Memory B cell (primary cell): ENCODE data around the gene ATIC.

Experiments
- ATAC-seq: fragments of 150-1000 bp; cut with Tn5 transposase; 2 replicates; pipeline ENCODE4 v1.10.0; 2021; ENCODE audit warnings: low read depth, mild to moderate bottlenecking, moderate library complexity
- DNase-seq, 2 donors: peaks; one replicate each; pipeline ENCODE4 v3.0.0; 2022; ENCODE audit warnings: low spot score in 2 of 2
- H3K27ac Mint-ChIP-seq: one replicate; pipeline ENCODE4 v1.8.0; 2022; ENCODE audit warnings: mild to moderate bottlenecking, moderate library complexity, mixed read lengths
- H3K27me3 Mint-ChIP-seq: one replicate; pipeline ENCODE4 v1.8.0; 2022; ENCODE audit warnings: mixed read lengths
- H3K36me3 Mint-ChIP-seq: one replicate; pipeline ENCODE4 v1.8.0; 2022; ENCODE audit warnings: mild to moderate bottlenecking, mixed read lengths
- H3K4me1 Mint-ChIP-seq: one replicate; pipeline ENCODE4 v1.8.0; 2022; ENCODE audit warnings: mixed read lengths
- H3K4me3 Mint-ChIP-seq: one replicate; pipeline ENCODE4 v1.8.0; 2022; ENCODE audit warnings: mild to moderate bottlenecking, moderate library complexity, mixed read lengths
- H3K9me3 Mint-ChIP-seq: one replicate; pipeline ENCODE4 v1.8.0; 2022; ENCODE audit warnings: mixed read lengths

The ATIC gene

DNA sequence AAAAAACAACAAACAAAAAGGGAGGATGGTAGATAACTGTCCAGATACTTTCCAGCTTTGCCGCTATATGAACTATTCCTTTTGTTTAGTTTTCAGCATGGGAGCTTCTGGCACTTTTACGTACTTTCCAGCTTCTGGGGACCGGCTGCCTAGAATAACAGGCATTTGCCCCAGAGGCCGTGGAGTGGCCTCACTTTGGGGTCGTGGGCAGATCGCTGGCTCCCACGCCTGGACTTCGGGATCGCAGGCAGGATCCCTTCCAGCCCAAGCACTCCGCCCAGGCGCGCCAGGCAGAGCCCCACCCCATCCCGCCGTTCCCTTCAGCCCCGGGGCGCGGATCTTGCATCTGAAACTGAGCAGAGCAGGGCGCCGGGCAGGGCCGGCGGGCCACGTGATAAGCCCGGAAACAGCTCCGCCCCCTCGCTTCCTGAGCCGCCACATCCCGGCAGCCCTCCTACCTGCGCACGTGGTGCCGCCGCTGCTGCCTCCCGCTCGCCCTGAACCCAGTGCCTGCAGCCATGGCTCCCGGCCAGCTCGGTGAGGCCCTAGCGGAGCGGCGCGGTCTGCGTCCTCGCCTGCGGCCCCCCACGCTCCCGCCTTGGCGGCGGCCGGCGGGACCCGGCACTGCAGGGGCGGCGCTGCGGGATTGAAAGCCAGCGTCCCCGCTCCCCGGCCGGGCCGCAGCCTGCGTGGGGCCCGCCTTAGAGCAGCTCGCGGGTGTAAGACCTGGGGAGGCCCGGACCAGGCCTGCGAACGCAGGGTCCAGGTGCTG is at the start of gene ATIC:
TSS of gene ATIC (plus strand) at position 435 of the 772 bp plus-strand sequence. CDS start at position 519, 84 bp downstream.
- H3K9me3 Mint-ChIP-seq = no peaks in the 10 kb centered on the region
- H3K4me1 Mint-ChIP-seq = peaks cover 28% of the 10 kb centered on the region
- ATAC-seq (peak; percentile 96), DNase-seq (peak; percentile 80 to 81)
- peak within 1 kb of the TSS; percentile 74 for H3K27ac Mint-ChIP-seq
- peaks cover 15% of the 10 kb centered on the region for H3K36me3 Mint-ChIP-seq
- H3K27me3 Mint-ChIP-seq = no peaks in the 10 kb centered on the region
- H3K4me3 Mint-ChIP-seq = peak within 1 kb of the TSS; percentile 87

DNA sequence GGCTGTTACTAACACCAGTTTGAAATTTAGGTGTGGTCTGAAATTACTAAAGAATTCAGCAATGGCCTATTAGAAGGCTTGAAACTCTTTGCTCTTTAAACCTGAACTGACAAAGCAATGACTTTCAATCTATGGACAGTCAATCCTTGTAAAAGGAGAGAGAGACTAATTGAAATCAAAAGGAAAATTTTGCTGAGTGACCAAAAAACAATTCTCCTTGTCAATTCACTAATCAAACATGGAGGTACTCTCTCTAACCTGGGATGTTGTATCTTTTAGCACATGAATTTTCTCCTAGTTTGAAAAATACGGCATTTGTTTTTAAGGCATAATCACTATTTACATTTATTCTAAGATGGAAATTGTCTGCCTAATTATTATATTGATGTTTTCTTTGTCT is 49.6 kb upstream of the ATIC start:
- H3K27ac Mint-ChIP-seq = no peak overlapping the region

GRCh38 chr2:215262741-215263362 is 49.0 kb upstream of the ATIC start:
- no peak for DNase-seq
- H3K27ac Mint-ChIP-seq = no peak overlapping the region
- no peaks in the 10 kb centered on the region for H3K9me3 Mint-ChIP-seq
- no peak for ATAC-seq
- no peak overlapping the region for H3K4me3 Mint-ChIP-seq
- H3K36me3 Mint-ChIP-seq = peaks cover 3% of the 10 kb centered on the region
- H3K27me3 Mint-ChIP-seq = no peaks in the 10 kb centered on the region
- H3K4me1 Mint-ChIP-seq = no peaks in the 10 kb centered on the region

More for the DNA sequence above, 49.6 kb upstream of the ATIC start:
- H3K4me3 Mint-ChIP-seq = no peak overlapping the region
- ATAC-seq = no peak
- no peaks in the 10 kb centered on the region for H3K27me3 Mint-ChIP-seq
- H3K9me3 Mint-ChIP-seq = no peaks in the 10 kb centered on the region
- no peak for DNase-seq
- no peaks in the 10 kb centered on the region for H3K36me3 Mint-ChIP-seq
- H3K4me1 Mint-ChIP-seq = no peaks in the 10 kb centered on the region

- no peak for ATAC-seq
Observed at GRCh38 chr2:215264374-215264773, 47.5 kb upstream of the ATIC start.

GRCh38 chr2:215269397-215270117 is 42.3 kb upstream of the ATIC start:
- ATAC-seq = peak; percentile 39
- no peak overlapping the region for H3K4me3 Mint-ChIP-seq
- H3K36me3 Mint-ChIP-seq = peaks cover 3% of the 10 kb centered on the region
- no peaks in the 10 kb centered on the region for H3K4me1 Mint-ChIP-seq
- H3K9me3 Mint-ChIP-seq = no peaks in the 10 kb centered on the region
- H3K27ac Mint-ChIP-seq = no peak overlapping the region
- H3K27me3 Mint-ChIP-seq = no peaks in the 10 kb centered on the region
- DNase-seq = peak; percentile 40 to 45

More at GRCh38 chr2:215264374-215264773, 47.5 kb upstream of the ATIC start:
- H3K4me1 Mint-ChIP-seq = no peaks in the 10 kb centered on the region
- H3K27ac Mint-ChIP-seq = no peak overlapping the region
- H3K9me3 Mint-ChIP-seq = no peaks in the 10 kb centered on the region
- no peaks in the 10 kb centered on the region for H3K27me3 Mint-ChIP-seq
- peaks cover 3% of the 10 kb centered on the region for H3K36me3 Mint-ChIP-seq
- H3K4me3 Mint-ChIP-seq = no peak overlapping the region
- no peak for DNase-seq

- no peak for DNase-seq
- H3K27me3 Mint-ChIP-seq = peaks cover 3% of the 10 kb centered on the region
- no peaks in the 10 kb centered on the region for H3K9me3 Mint-ChIP-seq
- peaks cover 3% of the 10 kb centered on the region for H3K36me3 Mint-ChIP-seq
- no peak for ATAC-seq
- no peaks in the 10 kb centered on the region for H3K4me1 Mint-ChIP-seq
- H3K4me3 Mint-ChIP-seq = no peak overlapping the region
- H3K27ac Mint-ChIP-seq = no peak overlapping the region
Observed at GRCh38 chr2:215270118-215270451, 41.8 kb upstream of the ATIC start.

GRCh38 chr2:215271446-215271845 is 40.4 kb upstream of the ATIC start:
- H3K4me3 Mint-ChIP-seq = no peak overlapping the region
- H3K4me1 Mint-ChIP-seq = no peaks in the 10 kb centered on the region
- peaks cover 3% of the 10 kb centered on the region for H3K36me3 Mint-ChIP-seq
- peaks cover 3% of the 10 kb centered on the region for H3K27me3 Mint-ChIP-seq
- H3K27ac Mint-ChIP-seq = no peak overlapping the region
- DNase-seq = no peak
- no peaks in the 10 kb centered on the region for H3K9me3 Mint-ChIP-seq
- ATAC-seq = no peak

GRCh38 chr2:215272918-215273317 is 38.9 kb upstream of the ATIC start:
- no peak for ATAC-seq
- Mint-ChIP-seq H3K4me1 (no peaks in the 10 kb centered on the region), H3K4me3 (no peak overlapping the region), H3K27me3 (peaks cover 3% of the 10 kb centered on the region), H3K9me3 (no peaks in the 10 kb centered on the region), H3K27ac (no peak overlapping the region), H3K36me3 (no peaks in the 10 kb centered on the region)
- no peak for DNase-seq

- no peak for ATAC-seq
- Mint-ChIP-seq H3K27ac (no peak overlapping the region), H3K9me3 (no peaks in the 10 kb centered on the region), H3K4me1 (no peaks in the 10 kb centered on the region), H3K27me3 (peaks cover 3% of the 10 kb centered on the region), H3K4me3 (no peak overlapping the region), H3K36me3 (no peaks in the 10 kb centered on the region)
- DNase-seq = no peak
Observed at GRCh38 chr2:215274829-215275228, 37.0 kb upstream of the ATIC start.

DNA sequence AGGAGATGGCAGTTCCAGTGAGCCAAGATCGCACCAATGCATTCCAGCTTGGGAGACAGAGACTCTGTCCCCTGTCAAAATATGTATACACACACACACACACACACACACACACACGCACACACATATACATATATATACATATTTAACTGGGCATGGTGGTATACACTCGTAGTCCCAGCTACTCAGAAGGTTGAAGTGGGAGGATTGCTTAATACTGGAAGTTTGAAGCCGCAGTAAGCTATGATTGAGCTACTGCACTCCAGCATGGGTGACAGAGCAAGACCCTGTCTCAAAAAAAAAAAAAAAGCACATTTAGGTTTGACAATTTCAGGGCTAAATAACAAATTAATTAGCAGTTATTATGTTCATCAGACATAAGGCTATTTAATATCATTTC is 36.0 kb upstream of the ATIC start:
- H3K36me3 Mint-ChIP-seq = no peaks in the 10 kb centered on the region
- H3K4me3 Mint-ChIP-seq = no peak overlapping the region
- peaks cover 3% of the 10 kb centered on the region for H3K27me3 Mint-ChIP-seq
- no peaks in the 10 kb centered on the region for H3K9me3 Mint-ChIP-seq
- DNase-seq (no peak), ATAC-seq (no peak)
- H3K4me1 Mint-ChIP-seq = no peaks in the 10 kb centered on the region
- H3K27ac Mint-ChIP-seq = no peak overlapping the region

- DNase-seq (no peak), ATAC-seq (no peak)
- Mint-ChIP-seq H3K27ac (no peak overlapping the region), H3K9me3 (no peaks in the 10 kb centered on the region), H3K4me3 (no peak overlapping the region), H3K4me1 (no peaks in the 10 kb centered on the region), H3K36me3 (no peaks in the 10 kb centered on the region), H3K27me3 (peaks cover 3% of the 10 kb centered on the region)
Observed at GRCh38 chr2:215277944-215278343, 33.9 kb upstream of the ATIC start.

DNA sequence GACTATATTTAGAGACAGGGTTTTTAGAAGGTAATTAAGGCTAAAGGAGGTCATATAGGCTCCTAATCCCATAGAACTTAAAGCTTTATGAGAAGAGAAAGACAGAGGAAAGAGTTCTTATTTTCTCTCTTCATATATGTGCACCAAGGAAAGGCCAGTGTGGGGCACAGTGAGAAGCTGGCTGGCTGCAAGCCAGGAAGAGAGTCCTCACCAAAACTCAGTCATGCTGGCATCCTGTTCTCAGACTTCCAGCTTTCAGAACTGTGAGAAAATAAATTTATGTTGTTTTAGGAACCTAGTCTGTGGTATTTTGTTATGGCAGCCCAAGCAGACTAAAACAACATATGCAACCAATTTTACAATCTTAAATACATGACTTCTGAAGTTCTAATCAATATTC is 31.5 kb upstream of the ATIC start:
- Mint-ChIP-seq H3K27me3 (no peaks in the 10 kb centered on the region), H3K4me3 (no peak overlapping the region), H3K4me1 (no peaks in the 10 kb centered on the region), H3K36me3 (no peaks in the 10 kb centered on the region), H3K9me3 (no peaks in the 10 kb centered on the region), H3K27ac (no peak overlapping the region)
- no peak for DNase-seq
- no peak for ATAC-seq

GRCh38 chr2:215283221-215283620 is 28.6 kb upstream of the ATIC start:
- ATAC-seq (no peak), DNase-seq (no peak)
- Mint-ChIP-seq H3K4me3 (no peak overlapping the region), H3K27me3 (no peaks in the 10 kb centered on the region), H3K27ac (no peak overlapping the region), H3K36me3 (no peaks in the 10 kb centered on the region), H3K4me1 (no peaks in the 10 kb centered on the region), H3K9me3 (no peaks in the 10 kb centered on the region)

DNA sequence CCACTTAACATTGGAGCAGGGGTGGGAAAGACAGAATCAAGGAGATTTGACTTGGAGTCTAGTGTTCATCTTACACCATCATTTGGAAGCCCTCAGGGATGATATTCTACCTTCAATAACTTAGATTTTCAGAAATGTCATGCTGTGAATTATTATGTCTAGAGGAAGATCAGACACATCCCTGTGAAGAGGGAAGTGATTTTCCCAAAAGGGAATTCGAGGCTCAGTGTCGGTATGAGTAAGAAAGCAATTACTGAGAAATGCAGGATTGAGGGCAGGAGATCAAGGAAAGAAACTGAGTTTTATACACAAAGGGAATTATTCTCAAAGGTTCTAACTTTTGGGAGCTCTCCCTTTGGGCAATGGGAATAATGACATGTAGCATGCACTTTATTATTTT is 25.6 kb upstream of the ATIC start:
- ATAC-seq (no peak), DNase-seq (no peak)
- H3K27ac Mint-ChIP-seq = no peak overlapping the region
- H3K27me3 Mint-ChIP-seq = no peaks in the 10 kb centered on the region
- H3K36me3 Mint-ChIP-seq = no peaks in the 10 kb centered on the region
- no peaks in the 10 kb centered on the region for H3K4me1 Mint-ChIP-seq
- no peak overlapping the region for H3K4me3 Mint-ChIP-seq
- no peaks in the 10 kb centered on the region for H3K9me3 Mint-ChIP-seq
